Medulla oblongata (tissue), 1 donor: ENCODE measurements around the gene TMED6.
"Not testable (repeated sequence)": the region's sequence is repeated elsewhere in the genome, so short reads cannot be mapped to it uniquely, and the experiment has no call there.

Source experiments
- DNase-seq: peaks from one replicate; pipeline ENCODE4 v3.0.0-alpha.2; 2015; ENCODE audit errors: extremely low spot score

Gene TMED6

GRCh38 chr16:69301861-69302260 is 49.7 kb downstream of the TMED6 start:
- no peak for DNase-seq

GRCh38 chr16:69301187-69301586 is 50.4 kb downstream of the TMED6 start:
- DNase-seq: no peak

GRCh38 chr16:69298261-69298660 is 53.3 kb downstream of the TMED6 start:
- DNase-seq: no peak

GRCh38 chr16:69296771-69297170 is 54.8 kb downstream of the TMED6 start:
- not testable (repeated sequence) for DNase-seq

- no peak for DNase-seq
Observed at GRCh38 chr16:69294051-69294450, 57.5 kb downstream of the TMED6 start.

- no peak for DNase-seq
Observed at GRCh38 chr16:69293401-69293800, 58.2 kb downstream of the TMED6 start.
